ENCODE results near the gene TRMO.

DNA sequence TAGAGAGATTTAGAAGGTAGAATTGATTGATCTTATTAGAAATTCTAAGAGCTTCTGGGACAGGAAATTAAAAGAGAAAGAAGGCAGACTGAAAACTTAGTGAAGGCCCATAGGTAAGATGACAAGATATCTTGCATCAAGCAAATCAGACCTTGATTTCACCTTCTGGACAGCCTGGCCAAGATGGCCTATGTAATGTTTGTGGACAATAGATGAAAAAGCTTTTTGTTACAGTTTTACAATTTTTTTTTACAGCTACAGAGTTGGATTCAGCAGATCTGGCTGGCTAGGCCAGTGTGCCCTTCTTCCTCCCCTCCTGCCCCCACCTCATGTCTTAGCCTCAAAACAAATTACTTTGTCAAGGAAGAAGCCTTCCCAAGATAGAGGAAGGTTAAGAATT, 37.3 kb upstream of the TRMO start:
- TF ChIP-seq, protein P1, sequence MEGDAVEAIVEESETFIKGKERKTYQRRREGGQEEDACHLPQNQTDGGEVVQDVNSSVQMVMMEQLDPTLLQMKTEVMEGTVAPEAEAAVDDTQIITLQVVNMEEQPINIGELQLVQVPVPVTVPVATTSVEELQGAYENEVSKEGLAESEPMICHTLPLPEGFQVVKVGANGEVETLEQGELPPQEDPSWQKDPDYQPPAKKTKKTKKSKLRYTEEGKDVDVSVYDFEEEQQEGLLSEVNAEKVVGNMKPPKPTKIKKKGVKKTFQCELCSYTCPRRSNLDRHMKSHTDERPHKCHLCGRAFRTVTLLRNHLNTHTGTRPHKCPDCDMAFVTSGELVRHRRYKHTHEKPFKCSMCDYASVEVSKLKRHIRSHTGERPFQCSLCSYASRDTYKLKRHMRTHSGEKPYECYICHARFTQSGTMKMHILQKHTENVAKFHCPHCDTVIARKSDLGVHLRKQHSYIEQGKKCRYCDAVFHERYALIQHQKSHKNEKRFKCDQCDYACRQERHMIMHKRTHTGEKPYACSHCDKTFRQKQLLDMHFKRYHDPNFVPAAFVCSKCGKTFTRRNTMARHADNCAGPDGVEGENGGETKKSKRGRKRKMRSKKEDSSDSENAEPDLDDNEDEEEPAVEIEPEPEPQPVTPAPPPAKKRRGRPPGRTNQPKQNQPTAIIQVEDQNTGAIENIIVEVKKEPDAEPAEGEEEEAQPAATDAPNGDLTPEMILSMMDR (IDR thresholded peaks at IDR 0.05): no peak
- TF ChIP-seq POLR2A (IDR thresholded peaks at IDR 0.05): no peak
